ENCODE results near the gene NRM.
"Not testable (repeated sequence)": the region's sequence is repeated elsewhere in the genome, so short reads cannot be mapped to it uniquely, and the experiment has no call there.

The NRM gene

GRCh38 chr6:30666300-30666699 lies 24.5 kb downstream of the NRM start:
- DNase-seq (ENCODE audit: low read depth in 2 of 2): not testable (repeated sequence)

- DNase-seq (ENCODE audit: low read depth in 2 of 2): no peak
These were observed 25.6 kb downstream of the NRM start for GRCh38 chr6:30664994-30665767.

GRCh38 chr6:30657922-30658321 lies 32.9 kb downstream of the NRM start:
- DNase-seq (ENCODE audit: low read depth in 2 of 2): not testable (repeated sequence)

- no peak for DNase-seq (ENCODE audit: low read depth in 2 of 2)
These were observed 33.3 kb downstream of the NRM start for GRCh38 chr6:30657454-30657853.

GRCh38 chr6:30656513-30656912 lies 34.3 kb downstream of the NRM start:
- DNase-seq (ENCODE audit: low read depth in 2 of 2): no peak

- no peak for DNase-seq (ENCODE audit: low read depth in 2 of 2)
These were observed 35.1 kb downstream of the NRM start for GRCh38 chr6:30655743-30656094.

GRCh38 chr6:30654798-30655742 lies 35.7 kb downstream of the NRM start:
- no peak for DNase-seq (ENCODE audit: low read depth in 2 of 2)

- DNase-seq (ENCODE audit: low read depth in 2 of 2): no peak
These were observed 39.6 kb downstream of the NRM start for GRCh38 chr6:30651143-30651542.

- peak; percentile 37 to 56 for DNase-seq (ENCODE audit: low read depth in 2 of 2)
These were observed 43.3 kb downstream of the NRM start for GRCh38 chr6:30647242-30648116.

GRCh38 chr6:30646450-30647241 lies 44.1 kb downstream of the NRM start, which contains the start of gene C6orf136:
Gene C6orf136 (plus strand): TSS chr6:30647133. CDS start chr6:30647232, 99 bp downstream.
- peak; percentile 82 to 88 for DNase-seq (ENCODE audit: low read depth in 2 of 2)

GRCh38 chr6:30645989-30646388 lies 44.8 kb downstream of the NRM start:
- no peak for DNase-seq (ENCODE audit: low read depth in 2 of 2)

GRCh38 chr6:30644769-30645168 lies 46.0 kb downstream of the NRM start:
- DNase-seq (ENCODE audit: low read depth in 2 of 2): no peak

- DNase-seq (ENCODE audit: low read depth in 2 of 2): no peak
These were observed 47.1 kb downstream of the NRM start for GRCh38 chr6:30643656-30644055.

- DNase-seq (ENCODE audit: low read depth in 2 of 2): no peak
These were observed 49.7 kb downstream of the NRM start for GRCh38 chr6:30641048-30641447.

GRCh38 chr6:30640481-30640880 lies 50.3 kb downstream of the NRM start:
- DNase-seq (ENCODE audit: low read depth in 2 of 2): no peak

All from stimulated activated CD8-positive, alpha-beta memory T cell treated with anti-CD3 and anti-CD28 coated beads, Interleukin-2, amount 100 ng/mL, for 1 hour (primary cell).